GM19463 (cell line): ENCODE results near the gene CRTC1.
"Not testable (repeated sequence)": the region's sequence is repeated elsewhere in the genome, so short reads cannot be mapped to it uniquely, and the experiment has no call there.

Experiments
- ATAC-seq: cut with Tn5 transposase; IDR thresholded peaks from one replicate; pipeline ENCODE4 v1.9.1; 2021; ENCODE audit warnings: mild to moderate bottlenecking, moderate library complexity; ENCODE audit not compliant: unreplicated experiment

CRTC1 gene

GRCh38 chr19:18668744-18669523, 14.5 kb upstream of the CRTC1 start:
- no peak for ATAC-seq

- no peak for ATAC-seq
Measured at GRCh38 chr19:18669524-18669817, 14.0 kb upstream of the CRTC1 start.

- no peak for ATAC-seq
Measured at GRCh38 chr19:18669883-18670282, 13.6 kb upstream of the CRTC1 start.

- ATAC-seq, result no peak
Measured at GRCh38 chr19:18670312-18670711, 13.2 kb upstream of the CRTC1 start.

GRCh38 chr19:18671303-18672043, 12.0 kb upstream of the CRTC1 start:
- ATAC-seq, result no peak

GRCh38 chr19:18672044-18672451, 11.4 kb upstream of the CRTC1 start:
- ATAC-seq, result no peak

- no peak for ATAC-seq
Measured at GRCh38 chr19:18672606-18673337, 10.7 kb upstream of the CRTC1 start.

- no peak for ATAC-seq
Measured at GRCh38 chr19:18674616-18675015, 8.9 kb upstream of the CRTC1 start.

- ATAC-seq, result no peak
Measured at GRCh38 chr19:18675779-18676178, 7.7 kb upstream of the CRTC1 start.

- no peak for ATAC-seq
Measured at GRCh38 chr19:18676692-18677091, 6.8 kb upstream of the CRTC1 start.

GRCh38 chr19:18677156-18677555, 6.3 kb upstream of the CRTC1 start:
- no peak for ATAC-seq

- not testable (repeated sequence) for ATAC-seq
Measured at GRCh38 chr19:18680148-18680547, 3.3 kb upstream of the CRTC1 start.

- ATAC-seq, result no peak
Measured at GRCh38 chr19:18682807-18683108, 722 bp upstream of the CRTC1 start.

GRCh38 chr19:18683958-18684641, 620 bp downstream of the CRTC1 start:
- no peak for ATAC-seq

GRCh38 chr19:18684642-18684993, 1.1 kb downstream of the CRTC1 start:
- ATAC-seq, result no peak

- ATAC-seq, result no peak
Measured at GRCh38 chr19:18685597-18686190, 2.2 kb downstream of the CRTC1 start.

- no peak for ATAC-seq
Measured at GRCh38 chr19:18687740-18688465, 4.4 kb downstream of the CRTC1 start.

- no peak for ATAC-seq
Measured at GRCh38 chr19:18696023-18696422, 12.5 kb downstream of the CRTC1 start.

GRCh38 chr19:18697680-18698079, 14.2 kb downstream of the CRTC1 start:
- ATAC-seq, result no peak

GRCh38 chr19:18698321-18699167, 15.1 kb downstream of the CRTC1 start:
- ATAC-seq, result no peak
